ENCODE results near the gene DNAJC1.

Gene DNAJC1

GRCh38 chr10:21747809-21748208 is 255.7 kb downstream of the DNAJC1 start:
- no peaks in the 10 kb centered on the region for H3K9me3 ChIP-seq (ENCODE audit: insufficient read depth, low read length, severe bottlenecking)
- 0 out of 2 replicates have a peak, but pooled peaks cover 4% of the 10 kb centered on the region for H4K20me1 ChIP-seq (ENCODE audit: insufficient read depth, low read length)
- no peaks in the 10 kb centered on the region for H3K79me2 ChIP-seq (ENCODE audit: insufficient read depth, low read length)
- no peak for ATAC-seq (ENCODE audit: insufficient read depth, low read depth)
- H3K27me3 ChIP-seq (ENCODE audit: insufficient read depth, low read length, poor library complexity), result no peaks in the 10 kb centered on the region
- peaks cover 6% of the 10 kb centered on the region; the same call in 1 of the 2 replicates for H3K4me1 ChIP-seq (ENCODE audit: insufficient read depth, low read length)
- no peak overlapping the region for H3K27ac ChIP-seq (ENCODE audit: low read length)
- TF ChIP-seq, protein P1, sequence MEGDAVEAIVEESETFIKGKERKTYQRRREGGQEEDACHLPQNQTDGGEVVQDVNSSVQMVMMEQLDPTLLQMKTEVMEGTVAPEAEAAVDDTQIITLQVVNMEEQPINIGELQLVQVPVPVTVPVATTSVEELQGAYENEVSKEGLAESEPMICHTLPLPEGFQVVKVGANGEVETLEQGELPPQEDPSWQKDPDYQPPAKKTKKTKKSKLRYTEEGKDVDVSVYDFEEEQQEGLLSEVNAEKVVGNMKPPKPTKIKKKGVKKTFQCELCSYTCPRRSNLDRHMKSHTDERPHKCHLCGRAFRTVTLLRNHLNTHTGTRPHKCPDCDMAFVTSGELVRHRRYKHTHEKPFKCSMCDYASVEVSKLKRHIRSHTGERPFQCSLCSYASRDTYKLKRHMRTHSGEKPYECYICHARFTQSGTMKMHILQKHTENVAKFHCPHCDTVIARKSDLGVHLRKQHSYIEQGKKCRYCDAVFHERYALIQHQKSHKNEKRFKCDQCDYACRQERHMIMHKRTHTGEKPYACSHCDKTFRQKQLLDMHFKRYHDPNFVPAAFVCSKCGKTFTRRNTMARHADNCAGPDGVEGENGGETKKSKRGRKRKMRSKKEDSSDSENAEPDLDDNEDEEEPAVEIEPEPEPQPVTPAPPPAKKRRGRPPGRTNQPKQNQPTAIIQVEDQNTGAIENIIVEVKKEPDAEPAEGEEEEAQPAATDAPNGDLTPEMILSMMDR (IDR thresholded peaks at IDR 0.05; ENCODE audit: borderline replicate concordance, extremely low read depth, low read length, poor library complexity, severe bottlenecking), result no peak
- no peak for TF ChIP-seq EZH2 (IDR thresholded peaks at IDR 0.05; ENCODE audit: borderline replicate concordance, low read depth, low read length, severe bottlenecking)
- no peak overlapping the region for H3K9ac ChIP-seq (ENCODE audit: low read depth, low read length)
- no peak overlapping the region for H2AFZ ChIP-seq (ENCODE audit: low read depth, low read length)
- H3K36me3 ChIP-seq (ENCODE audit: insufficient read depth, low read length), result peaks cover 21% of the 10 kb centered on the region
- no peak overlapping the region for H3K4me2 ChIP-seq (ENCODE audit: insufficient read depth, low read length)
- H3K4me3 ChIP-seq (ENCODE audit: low read depth in 1 of 2, low read length in 2 of 2), result no peak overlapping the region
- DNase-seq, result no peak

- H4K20me1 ChIP-seq (ENCODE audit: insufficient read depth, low read length), result 0 out of 2 replicates have a peak, but pooled peaks cover 4% of the 10 kb centered on the region
- H3K27ac ChIP-seq (ENCODE audit: low read length), result no peak overlapping the region
- DNase-seq (peak; percentile 42), ATAC-seq (ENCODE audit: insufficient read depth, low read depth) (peak; percentile 85)
- no peaks in the 10 kb centered on the region for H3K79me2 ChIP-seq (ENCODE audit: insufficient read depth, low read length)
- no peaks in the 10 kb centered on the region for H3K27me3 ChIP-seq (ENCODE audit: insufficient read depth, low read length, poor library complexity)
- no peak for TF ChIP-seq EZH2 (IDR thresholded peaks at IDR 0.05; ENCODE audit: borderline replicate concordance, low read depth, low read length, severe bottlenecking)
- TF ChIP-seq, protein P1 (IDR thresholded peaks at IDR 0.05; ENCODE audit: borderline replicate concordance, extremely low read depth, low read length, poor library complexity, severe bottlenecking), result no peak
- H3K36me3 ChIP-seq (ENCODE audit: insufficient read depth, low read length), result peaks cover 38% of the 10 kb centered on the region
- H3K4me3 ChIP-seq (ENCODE audit: low read depth in 1 of 2, low read length in 2 of 2), result no peak overlapping the region
- H3K9me3 ChIP-seq (ENCODE audit: insufficient read depth, low read length, severe bottlenecking), result no peaks in the 10 kb centered on the region
- H3K4me2 ChIP-seq (ENCODE audit: insufficient read depth, low read length), result no peak overlapping the region
- no peak overlapping the region for H2AFZ ChIP-seq (ENCODE audit: low read depth, low read length)
- peaks cover 6% of the 10 kb centered on the region; the same call in 1 of the 2 replicates for H3K4me1 ChIP-seq (ENCODE audit: insufficient read depth, low read length)
- no peak overlapping the region for H3K9ac ChIP-seq (ENCODE audit: low read depth, low read length)
Measured at GRCh38 chr10:21746118-21746517, 257.4 kb downstream of the DNAJC1 start.

GRCh38 chr10:21744223-21744622 is 259.3 kb downstream of the DNAJC1 start:
- H3K27me3 ChIP-seq (ENCODE audit: insufficient read depth, low read length, poor library complexity), result no peaks in the 10 kb centered on the region
- H3K4me2 ChIP-seq (ENCODE audit: insufficient read depth, low read length), result no peak overlapping the region
- peaks cover 57% of the 10 kb centered on the region for H3K36me3 ChIP-seq (ENCODE audit: insufficient read depth, low read length)
- TF ChIP-seq EZH2 (IDR thresholded peaks at IDR 0.05; ENCODE audit: borderline replicate concordance, low read depth, low read length, severe bottlenecking), result no peak
- TF ChIP-seq, protein P1 (IDR thresholded peaks at IDR 0.05; ENCODE audit: borderline replicate concordance, extremely low read depth, low read length, poor library complexity, severe bottlenecking), result no peak
- ATAC-seq (ENCODE audit: insufficient read depth, low read depth) (no peak), DNase-seq (no peak)
- no peak overlapping the region for H3K4me3 ChIP-seq (ENCODE audit: low read depth in 1 of 2, low read length in 2 of 2)
- no peak overlapping the region for H2AFZ ChIP-seq (ENCODE audit: low read depth, low read length)
- H3K9me3 ChIP-seq (ENCODE audit: insufficient read depth, low read length, severe bottlenecking), result no peaks in the 10 kb centered on the region
- peaks cover 6% of the 10 kb centered on the region; the same call in 1 of the 2 replicates for H3K4me1 ChIP-seq (ENCODE audit: insufficient read depth, low read length)
- 0 out of 2 replicates have a peak, but pooled peaks cover 4% of the 10 kb centered on the region for H4K20me1 ChIP-seq (ENCODE audit: insufficient read depth, low read length)
- no peak overlapping the region for H3K27ac ChIP-seq (ENCODE audit: low read length)
- no peak overlapping the region for H3K9ac ChIP-seq (ENCODE audit: low read depth, low read length)
- H3K79me2 ChIP-seq (ENCODE audit: insufficient read depth, low read length), result no peaks in the 10 kb centered on the region
